ENCODE measurements around the gene AKT3.

AKT3 gene

DNA sequence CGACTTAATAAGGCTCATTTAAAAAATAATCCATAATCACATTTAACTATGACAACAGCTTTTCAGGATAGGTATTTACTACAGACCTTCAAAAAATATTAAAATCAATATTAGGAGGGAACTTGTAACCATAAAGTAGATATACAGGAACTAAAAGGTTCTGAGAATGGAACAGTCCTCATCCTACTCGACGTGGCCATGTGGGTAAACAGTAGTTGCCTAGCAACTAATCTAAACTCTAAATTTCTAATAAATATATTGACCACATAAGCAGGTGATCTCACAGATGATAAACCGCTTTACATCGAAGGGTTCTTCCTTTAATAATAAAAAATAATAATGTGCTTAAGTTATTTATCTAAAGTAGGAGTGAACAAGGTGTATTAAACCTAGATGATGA is 7.9 kb downstream of the AKT3 start:
- Histone ChIP-seq H3K4me1 (ENCODE audit: control insufficient read depth, low read length) (no peaks in the 10 kb centered on the region), H3K79me2 (ENCODE audit: control insufficient read depth, low read length) (no peaks in the 10 kb centered on the region), H3K9me3 (ENCODE audit: control insufficient read depth, insufficient read depth, low read length) (no peaks in the 10 kb centered on the region), H3F3A (ENCODE audit: control insufficient read depth, insufficient read depth) (no peaks in the 10 kb centered on the region), H3K27ac (ENCODE audit: low read depth, low read length) (no peak overlapping the region), H3K4me3 (ENCODE audit: low read length) (no peak overlapping the region), H3K27me3 (ENCODE audit: control insufficient read depth, low read length) (peaks cover 5% of the 10 kb centered on the region), H3K9me2 (replicated peaks; ENCODE audit: control insufficient read depth, low read length) (no peaks in the 10 kb centered on the region), H3K4me2 (ENCODE audit: low read length) (no peak overlapping the region), H4K20me1 (ENCODE audit: control insufficient read depth, insufficient read depth, low read depth, low read length) (no peaks in the 10 kb centered on the region), H3K36me3 (ENCODE audit: control insufficient read depth, low read length) (no peaks in the 10 kb centered on the region)
- TF ChIP-seq EZH2phosphoT487 (IDR thresholded peaks at IDR 0.05; ENCODE audit: borderline replicate concordance, low read length) (no peak), CTCF (IDR thresholded peaks at IDR 0.05; ENCODE audit: low read depth, low read length, poor library complexity, severe bottlenecking) (no peak)

DNA sequence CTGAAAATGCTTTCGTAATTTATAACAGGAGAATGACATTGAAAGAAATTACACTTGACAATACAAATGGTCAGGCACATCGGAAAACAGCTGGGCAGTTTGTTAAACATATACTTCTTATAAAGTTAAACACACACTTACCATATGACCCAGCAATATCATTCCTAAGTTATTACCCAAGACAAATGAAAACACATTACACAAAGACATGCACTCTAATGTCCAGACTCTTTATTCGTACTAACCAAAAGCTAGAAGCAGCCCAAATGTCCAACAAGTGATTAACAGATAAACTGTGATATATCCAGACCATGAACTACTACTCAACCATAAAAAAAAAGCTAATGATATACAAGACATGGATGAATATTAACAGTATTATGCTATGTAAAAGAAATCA is 8.5 kb downstream of the AKT3 start:
- no peak overlapping the region for H3K27ac ChIP-seq (ENCODE audit: low read depth, low read length)
- no peaks in the 10 kb centered on the region for H3K4me1 ChIP-seq (ENCODE audit: control insufficient read depth, low read length)
- no peaks in the 10 kb centered on the region for H3F3A ChIP-seq (ENCODE audit: control insufficient read depth, insufficient read depth)
- no peak overlapping the region for H3K4me3 ChIP-seq (ENCODE audit: low read length)
- no peak overlapping the region for H3K4me2 ChIP-seq (ENCODE audit: low read length)
- H3K27me3 ChIP-seq (ENCODE audit: control insufficient read depth, low read length), result peaks cover 4% of the 10 kb centered on the region; the same call in 1 of the 2 replicates
- no peaks in the 10 kb centered on the region for H4K20me1 ChIP-seq (ENCODE audit: control insufficient read depth, insufficient read depth, low read depth, low read length)
- no peaks in the 10 kb centered on the region for H3K9me2 ChIP-seq (replicated peaks; ENCODE audit: control insufficient read depth, low read length)
- H3K36me3 ChIP-seq (ENCODE audit: control insufficient read depth, low read length), result no peaks in the 10 kb centered on the region
- no peaks in the 10 kb centered on the region for H3K9me3 ChIP-seq (ENCODE audit: control insufficient read depth, insufficient read depth, low read length)
- H3K79me2 ChIP-seq (ENCODE audit: control insufficient read depth, low read length), result no peaks in the 10 kb centered on the region
- TF ChIP-seq CTCF (IDR thresholded peaks at IDR 0.05; ENCODE audit: low read depth, low read length, poor library complexity, severe bottlenecking) (no peak), EZH2phosphoT487 (IDR thresholded peaks at IDR 0.05; ENCODE audit: borderline replicate concordance, low read length) (no peak)

DNA sequence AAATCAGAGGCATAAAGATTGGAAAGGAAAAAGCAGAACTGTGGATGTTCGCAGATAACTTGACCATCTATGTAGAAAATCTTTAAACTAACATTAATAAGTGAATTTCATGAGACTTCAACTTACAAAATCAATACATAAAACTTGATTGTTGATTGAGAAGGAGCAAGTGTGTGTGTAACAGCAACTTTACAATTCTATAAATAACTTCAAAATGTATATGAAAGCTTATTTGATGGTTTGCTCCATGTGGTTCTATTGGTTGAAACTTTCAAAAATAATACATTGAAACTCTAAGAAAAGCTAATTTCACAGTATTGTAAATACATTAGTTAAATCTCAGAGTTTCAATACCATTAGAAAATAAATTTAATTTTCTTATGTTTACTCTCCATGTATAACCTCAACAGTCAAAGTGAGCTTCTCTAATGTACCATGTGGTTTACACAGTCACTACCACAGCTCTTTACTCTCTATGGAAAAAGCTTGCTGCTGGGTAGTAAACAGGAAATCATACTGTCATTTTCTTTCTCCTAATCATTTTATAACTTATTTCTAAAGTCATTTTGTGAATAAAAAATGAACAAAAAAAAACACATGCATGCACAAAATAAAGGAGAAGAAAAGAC is 12.0 kb downstream of the AKT3 start:
- no peaks in the 10 kb centered on the region for H3K9me2 ChIP-seq (replicated peaks; ENCODE audit: control insufficient read depth, low read length)
- H3K9me3 ChIP-seq (ENCODE audit: control insufficient read depth, insufficient read depth, low read length), result peaks cover 6% of the 10 kb centered on the region; the same call in 1 of the 2 replicates
- H3F3A ChIP-seq (ENCODE audit: control insufficient read depth, insufficient read depth), result no peaks in the 10 kb centered on the region
- no peaks in the 10 kb centered on the region for H3K79me2 ChIP-seq (ENCODE audit: control insufficient read depth, low read length)
- H4K20me1 ChIP-seq (ENCODE audit: control insufficient read depth, insufficient read depth, low read depth, low read length), result no peaks in the 10 kb centered on the region
- no peaks in the 10 kb centered on the region for H3K4me1 ChIP-seq (ENCODE audit: control insufficient read depth, low read length)
- no peak overlapping the region for H3K27ac ChIP-seq (ENCODE audit: low read depth, low read length)
- TF ChIP-seq CTCF (IDR thresholded peaks at IDR 0.05; ENCODE audit: low read depth, low read length, poor library complexity, severe bottlenecking), result no peak
- no peak for TF ChIP-seq EZH2phosphoT487 (IDR thresholded peaks at IDR 0.05; ENCODE audit: borderline replicate concordance, low read length)
- H3K27me3 ChIP-seq (ENCODE audit: control insufficient read depth, low read length), result no peaks in the 10 kb centered on the region
- H3K36me3 ChIP-seq (ENCODE audit: control insufficient read depth, low read length), result no peaks in the 10 kb centered on the region
- no peak overlapping the region for H3K4me2 ChIP-seq (ENCODE audit: low read length)
- no peak overlapping the region for H3K4me3 ChIP-seq (ENCODE audit: low read length)
